Naive B cell (primary cell): ENCODE measurements around the gene LASP1NB.
"Not testable (repeated sequence)": the region's sequence is repeated elsewhere in the genome, so short reads cannot be mapped to it uniquely, and the experiment has no call there.

Experiments
- ATAC-seq, 2 donors: fragments of 150-1000 bp; cut with Tn5 transposase; 2 replicates each; pipeline ENCODE4 v1.10.0; 2021; ENCODE audit warnings: low read depth in 2 of 2, mild to moderate bottlenecking in 2 of 2, moderate library complexity in 2 of 2
- DNase-seq: peaks from one replicate; pipeline ENCODE4 v3.0.0; 2022
- H3K27ac Mint-ChIP-seq, 6 donors: one replicate each; pipeline ENCODE4 v1.8.0; 2020 to 2022; ENCODE audit warnings: mild to moderate bottlenecking in 6 of 6, mixed read lengths in 6 of 6, moderate library complexity in 5 of 6, inconsistent platforms in 2 of 6
- H3K27me3 Mint-ChIP-seq, 3 donors: one replicate each; pipeline ENCODE4 v1.8.0; 2021 to 2022; ENCODE audit warnings: mixed read lengths in 3 of 3, mild to moderate bottlenecking in 1 of 3
- H3K36me3 Mint-ChIP-seq, 2 donors: one replicate each; pipeline ENCODE4 v1.8.0; 2020 to 2022; ENCODE audit warnings: mixed read lengths in 2 of 2, inconsistent platforms in 1 of 2, mild to moderate bottlenecking in 1 of 2
- H3K4me1 Mint-ChIP-seq, 3 donors: one replicate each; pipeline ENCODE4 v1.8.0; 2020 to 2022; ENCODE audit warnings: mixed read lengths in 3 of 3, inconsistent platforms in 1 of 3, mild to moderate bottlenecking in 1 of 3, moderate library complexity in 1 of 3
- H3K4me3 Mint-ChIP-seq, 8 donors: one replicate each; pipeline ENCODE4 v1.8.0; 2020 to 2022; ENCODE audit warnings: mild to moderate bottlenecking in 8 of 8, mixed read lengths in 8 of 8, moderate library complexity in 8 of 8, inconsistent platforms in 2 of 8
- H3K9me3 Mint-ChIP-seq, 7 donors: one replicate each; pipeline ENCODE4 v1.8.0; 2020 to 2022; ENCODE audit warnings: mixed read lengths in 7 of 7, mild to moderate bottlenecking in 5 of 7, inconsistent platforms in 2 of 7, moderate library complexity in 1 of 7

Gene LASP1NB

DNA sequence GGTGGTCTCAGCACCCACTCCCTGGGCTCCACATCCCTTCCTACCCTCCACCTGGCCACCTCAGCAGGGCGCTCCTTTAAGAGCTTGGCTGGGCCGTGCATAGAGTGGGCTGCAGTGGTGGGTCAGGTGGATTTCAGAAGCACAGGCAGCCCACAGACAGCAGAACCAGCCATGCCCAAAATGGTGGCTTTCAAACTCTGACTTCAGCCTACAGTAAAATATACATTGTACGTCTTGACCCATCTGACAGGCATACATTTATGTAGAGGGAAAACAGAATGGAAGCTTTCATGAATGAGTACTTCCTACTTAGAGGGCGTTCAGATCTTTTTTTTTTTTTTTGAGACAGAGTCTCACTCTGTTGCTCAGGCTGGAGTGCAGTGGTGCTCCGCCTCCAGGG lies 26.0 kb upstream of the LASP1NB start:
- no peak for DNase-seq
- Mint-ChIP-seq H3K27ac (peak overlapping the region; percentile 93 to 99 (median 98)), H3K4me3 (peak overlapping the region; percentile 18 to 96 (median 86)), H3K36me3 (no peaks in the 10 kb centered on the region), H3K9me3 (no peaks in the 10 kb centered on the region), H3K27me3 (no peaks in the 10 kb centered on the region), H3K4me1 (peaks cover 26 to 60% (median 31%) of the 10 kb centered on the region in 3 donors)
- peak in 1 of 2 donors; percentile 2 for ATAC-seq

DNA sequence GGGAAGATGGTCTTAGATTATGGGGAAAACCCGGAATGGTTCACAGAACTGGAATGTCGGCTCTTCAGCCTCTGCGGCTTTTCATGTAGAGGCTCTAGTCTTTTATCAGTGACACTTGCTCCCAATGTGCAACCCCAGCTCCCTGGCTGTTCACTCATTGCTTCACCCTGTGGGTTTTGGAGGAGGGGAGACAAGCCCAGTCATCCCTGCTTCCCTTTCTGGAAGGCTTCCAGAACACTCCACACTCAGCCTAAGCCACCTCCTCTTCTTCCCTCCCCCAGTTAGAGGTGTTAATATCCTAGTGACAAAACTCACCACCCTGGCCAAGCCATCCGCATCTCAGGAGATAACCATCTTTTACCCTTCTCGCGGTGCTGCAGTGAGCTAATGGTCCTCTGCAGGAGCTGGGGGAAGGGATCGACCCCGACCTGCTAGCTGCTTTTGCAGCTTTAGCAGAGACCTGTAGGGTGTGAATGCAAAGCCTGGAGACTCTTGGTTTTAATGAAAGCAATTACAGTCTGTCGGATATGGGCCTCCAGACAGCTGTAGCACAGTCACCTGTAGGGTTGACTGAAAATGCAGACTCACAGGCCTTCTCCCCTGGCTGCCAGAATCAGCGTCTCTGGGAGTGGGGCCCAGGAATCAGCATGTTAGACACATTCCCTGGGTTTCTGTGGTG lies 24.3 kb upstream of the LASP1NB start:
- DNase-seq (no peak), ATAC-seq (no peak)
- no peaks in the 10 kb centered on the region for H3K36me3 Mint-ChIP-seq
- peaks cover 30 to 73% (median 33%) of the 10 kb centered on the region in 3 donors for H3K4me1 Mint-ChIP-seq
- H3K27ac Mint-ChIP-seq = peak overlapping the region in 4 of 6 donors; percentile 33 to 98 (median 72)
- no peaks in the 10 kb centered on the region for H3K27me3 Mint-ChIP-seq
- no peaks in the 10 kb centered on the region for H3K9me3 Mint-ChIP-seq
- peak overlapping the region in 2 of 8 donors; percentile 24 to 51 for H3K4me3 Mint-ChIP-seq

GRCh38 chr17:38903404-38903803 lies 22.0 kb upstream of the LASP1NB start:
- Mint-ChIP-seq H3K4me1 (peaks cover 27 to 67% (median 35%) of the 10 kb centered on the region in 3 donors), H3K36me3 (no peaks in the 10 kb centered on the region), H3K4me3 (no peak overlapping the region)

GRCh38 chr17:38904892-38905291 lies 20.5 kb upstream of the LASP1NB start:
- Mint-ChIP-seq H3K36me3 (no peaks in the 10 kb centered on the region), H3K9me3 (no peaks in the 10 kb centered on the region), H3K27me3 (no peaks in the 10 kb centered on the region), H3K27ac (peak overlapping the region in 3 of 6 donors; percentile 26 to 61 (median 47)), H3K4me1 (peaks cover 24 to 52% (median 26%) of the 10 kb centered on the region in 3 donors), H3K4me3 (peak overlapping the region in 2 of 8 donors; percentile 57 to 66)
- ATAC-seq (no peak), DNase-seq (no peak)

More at GRCh38 chr17:38903404-38903803, 22.0 kb upstream of the LASP1NB start:
- Mint-ChIP-seq H3K27me3 (no peaks in the 10 kb centered on the region), H3K27ac (peak overlapping the region in 2 of 6 donors; percentile 10 to 62), H3K9me3 (no peaks in the 10 kb centered on the region)
- ATAC-seq (no peak), DNase-seq (no peak)

- peaks cover 24 to 49% (median 26%) of the 10 kb centered on the region in 3 donors for H3K4me1 Mint-ChIP-seq
- H3K27ac Mint-ChIP-seq = peak overlapping the region; percentile 26 to 87 (median 50)
- ATAC-seq = peak; percentile 72
- H3K27me3 Mint-ChIP-seq = no peaks in the 10 kb centered on the region
- peak overlapping the region in 6 of 8 donors; percentile 33 to 81 (median 62) for H3K4me3 Mint-ChIP-seq
- peak; percentile 26 for DNase-seq
- H3K36me3 Mint-ChIP-seq = no peaks in the 10 kb centered on the region
- H3K9me3 Mint-ChIP-seq = no peaks in the 10 kb centered on the region
Observed at GRCh38 chr17:38905375-38905774, 20.0 kb upstream of the LASP1NB start.

DNA sequence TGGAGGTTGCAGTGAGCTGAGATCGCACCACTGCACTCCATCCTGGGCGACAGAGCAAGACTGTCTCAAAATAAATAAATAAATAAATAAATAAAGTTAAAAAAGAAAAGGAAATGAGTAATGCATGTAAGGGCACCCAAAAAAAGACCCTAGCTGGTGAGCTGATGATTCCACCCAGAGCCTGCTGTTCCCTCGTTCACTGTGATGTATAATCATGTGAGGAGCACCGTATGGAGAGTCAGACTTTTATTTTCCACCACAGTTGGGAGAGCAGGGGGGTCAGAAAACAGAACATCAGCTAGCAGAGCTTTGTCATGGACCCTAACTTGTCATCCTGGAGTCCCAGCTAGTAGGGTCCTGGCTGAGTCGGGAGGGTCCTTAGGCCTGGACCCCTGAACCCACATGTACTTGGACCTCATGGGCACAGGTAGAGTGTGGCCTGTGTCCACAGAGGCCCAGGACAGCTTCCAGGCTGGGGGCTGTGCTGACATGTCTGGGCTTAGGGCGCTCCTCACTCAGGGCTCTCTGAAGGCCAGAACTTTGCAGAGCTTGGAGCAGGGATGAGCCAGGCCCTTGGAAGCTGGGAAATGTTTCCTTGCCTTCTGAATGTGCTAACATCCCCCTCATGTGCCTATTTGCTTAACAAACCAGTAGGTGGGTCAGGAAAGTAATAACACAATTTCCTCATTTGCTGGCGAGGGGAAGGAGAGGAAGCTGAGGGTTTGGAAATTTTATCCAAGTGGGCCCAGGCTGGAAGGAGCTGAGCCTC lies 18.8 kb upstream of the LASP1NB start:
- no peak for DNase-seq
- H3K4me3 Mint-ChIP-seq = peak overlapping the region in 1 of 8 donors; percentile 66
- ATAC-seq = no peak

GRCh38 chr17:38907930-38908675 lies 17.3 kb upstream of the LASP1NB start:
- ATAC-seq = no peak
- Mint-ChIP-seq H3K4me1 (peaks cover 22 to 38% (median 30%) of the 10 kb centered on the region in 3 donors), H3K27me3 (no peaks in the 10 kb centered on the region), H3K36me3 (no peaks in the 10 kb centered on the region), H3K9me3 (no peaks in the 10 kb centered on the region), H3K27ac (peak overlapping the region in 2 of 6 donors; percentile 43 to 75), H3K4me3 (no peak overlapping the region)
- no peak for DNase-seq

More for the DNA sequence above, 18.8 kb upstream of the LASP1NB start:
- Mint-ChIP-seq H3K27ac (peak overlapping the region in 2 of 6 donors; percentile 26 to 86), H3K4me1 (peaks cover 22 to 44% (median 24%) of the 10 kb centered on the region in 3 donors), H3K36me3 (no peaks in the 10 kb centered on the region), H3K9me3 (no peaks in the 10 kb centered on the region), H3K27me3 (no peaks in the 10 kb centered on the region)

DNA sequence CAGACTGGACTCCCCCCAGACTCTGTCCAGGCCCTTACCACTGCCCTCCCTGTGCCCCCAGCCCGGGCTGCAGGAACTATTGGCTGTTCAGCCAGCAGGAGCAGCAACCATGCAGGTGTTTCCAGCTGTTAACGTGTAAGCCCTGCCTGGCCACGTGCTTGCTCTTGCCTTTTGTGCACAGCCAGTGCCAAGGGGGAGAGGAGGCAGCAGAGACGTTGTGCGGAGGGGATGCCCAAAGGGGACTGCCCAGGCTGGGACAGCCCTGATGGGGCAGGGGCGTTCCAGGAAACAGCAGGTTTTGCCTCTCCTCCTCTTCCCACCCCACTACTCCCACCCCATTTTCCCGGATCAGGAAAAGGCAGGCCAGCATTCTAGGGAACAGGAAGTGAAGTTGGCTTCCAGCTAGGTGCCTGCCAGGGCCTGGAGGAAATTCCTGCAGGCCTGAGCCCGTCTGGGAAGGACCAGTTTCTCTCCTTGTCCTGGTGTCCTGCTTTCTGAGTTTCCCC lies 16.7 kb upstream of the LASP1NB start:
- DNase-seq (no peak), ATAC-seq (peak; percentile 34 to 37)
- Mint-ChIP-seq H3K36me3 (no peaks in the 10 kb centered on the region), H3K27me3 (no peaks in the 10 kb centered on the region), H3K9me3 (no peaks in the 10 kb centered on the region), H3K4me1 (peaks cover 22 to 33% (median 30%) of the 10 kb centered on the region in 3 donors), H3K4me3 (peak overlapping the region in 1 of 8 donors; percentile 2), H3K27ac (peak overlapping the region in 2 of 6 donors; percentile 16 to 42)

GRCh38 chr17:38910325-38910724 lies 15.1 kb upstream of the LASP1NB start:
- H3K9me3 Mint-ChIP-seq = no peaks in the 10 kb centered on the region
- ATAC-seq (no peak), DNase-seq (no peak)
- H3K36me3 Mint-ChIP-seq = no peaks in the 10 kb centered on the region
- H3K27me3 Mint-ChIP-seq = no peaks in the 10 kb centered on the region
- no peak overlapping the region for H3K4me3 Mint-ChIP-seq
- peak overlapping the region in 1 of 6 donors; percentile 10 for H3K27ac Mint-ChIP-seq
- peaks cover 21 to 30% (median 26%) of the 10 kb centered on the region in 3 donors for H3K4me1 Mint-ChIP-seq

GRCh38 chr17:38911081-38911730 lies 14.2 kb upstream of the LASP1NB start:
- ATAC-seq (no peak), DNase-seq (no peak)
- H3K27ac Mint-ChIP-seq = peak overlapping the region in 2 of 6 donors; percentile 38
- no peaks in the 10 kb centered on the region for H3K9me3 Mint-ChIP-seq
- H3K4me1 Mint-ChIP-seq = peaks cover 12 to 26% (median 23%) of the 10 kb centered on the region in 3 donors
- no peaks in the 10 kb centered on the region for H3K27me3 Mint-ChIP-seq
- H3K36me3 Mint-ChIP-seq = no peaks in the 10 kb centered on the region
- no peak overlapping the region for H3K4me3 Mint-ChIP-seq

DNA sequence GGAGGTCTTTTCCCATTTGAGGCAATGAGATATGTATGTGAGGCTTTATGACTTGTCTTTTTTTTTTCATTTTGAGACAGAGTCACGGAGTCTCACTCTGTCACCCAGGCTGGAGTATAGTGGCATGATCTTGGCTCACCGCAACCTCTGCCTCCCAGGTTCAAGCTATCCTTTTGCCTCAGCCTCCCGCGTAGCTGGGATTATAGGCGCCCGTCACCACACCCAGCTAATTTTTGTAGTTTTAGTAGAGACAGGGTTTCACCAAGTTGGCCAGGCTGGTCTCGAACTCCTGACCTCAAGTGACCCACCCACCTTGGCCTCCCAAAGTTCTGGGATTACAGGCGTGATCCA lies 13.7 kb upstream of the LASP1NB start:
- peaks cover 8 to 26% (median 22%) of the 10 kb centered on the region in 3 donors for H3K4me1 Mint-ChIP-seq
- not testable (repeated sequence) for H3K9me3 Mint-ChIP-seq, H3K4me3 Mint-ChIP-seq, DNase-seq, H3K27me3 Mint-ChIP-seq, H3K36me3 Mint-ChIP-seq, ATAC-seq
- H3K27ac Mint-ChIP-seq = peak overlapping the region in 2 of 6 donors; percentile 38 to 77

DNA sequence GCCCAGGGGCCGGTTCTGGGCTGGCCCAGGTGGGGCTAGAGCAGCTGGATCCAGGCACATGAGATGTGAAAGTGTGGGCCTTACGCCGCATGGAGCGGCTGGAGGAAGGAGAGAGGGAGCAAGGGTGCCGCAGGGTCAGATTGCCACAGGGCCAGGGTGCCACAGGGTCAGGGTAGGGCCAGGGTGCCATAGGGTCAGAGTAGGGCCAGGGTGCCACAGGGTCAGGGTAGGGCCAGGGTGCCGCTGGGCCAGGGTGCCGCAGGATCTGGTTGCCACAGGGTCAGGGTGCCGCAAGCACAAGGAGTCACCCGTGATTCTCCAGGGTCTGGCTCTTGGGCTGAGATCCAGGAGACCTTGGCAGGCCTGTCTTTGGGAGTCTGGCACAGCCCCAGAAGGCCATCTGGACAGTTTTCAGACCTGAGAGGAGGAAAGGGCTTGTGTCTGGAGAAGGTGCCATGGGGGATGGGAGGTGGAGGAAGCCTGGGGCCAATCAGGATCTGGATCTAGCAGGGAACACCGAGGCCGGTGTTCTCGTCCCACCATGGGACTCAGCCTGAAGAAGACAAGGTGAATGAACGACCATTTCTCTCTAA lies 13.1 kb upstream of the LASP1NB start:
- peaks cover 6 to 7% of the 10 kb centered on the region in 2 donors for H3K36me3 Mint-ChIP-seq
- peaks cover 8 to 23% (median 22%) of the 10 kb centered on the region in 3 donors for H3K4me1 Mint-ChIP-seq
- H3K27me3 Mint-ChIP-seq = no peaks in the 10 kb centered on the region

More for the DNA sequence above, 13.1 kb upstream of the LASP1NB start:
- H3K4me3 Mint-ChIP-seq = no peak overlapping the region
- ATAC-seq (no peak), DNase-seq (no peak)
- H3K27ac Mint-ChIP-seq = peak overlapping the region in 3 of 6 donors; percentile 62 to 87 (median 84)
- H3K9me3 Mint-ChIP-seq = no peaks in the 10 kb centered on the region
